ENCODE measurements around the gene LGALS16.
"Not testable (repeated sequence)": the region's sequence is repeated elsewhere in the genome, so short reads cannot be mapped to it uniquely, and the experiment has no call there.

Gene LGALS16, protein sequence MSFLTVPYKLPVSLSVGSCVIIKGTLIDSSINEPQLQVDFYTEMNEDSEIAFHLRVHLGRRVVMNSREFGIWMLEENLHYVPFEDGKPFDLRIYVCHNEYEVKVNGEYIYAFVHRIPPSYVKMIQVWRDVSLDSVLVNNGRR

DNA sequence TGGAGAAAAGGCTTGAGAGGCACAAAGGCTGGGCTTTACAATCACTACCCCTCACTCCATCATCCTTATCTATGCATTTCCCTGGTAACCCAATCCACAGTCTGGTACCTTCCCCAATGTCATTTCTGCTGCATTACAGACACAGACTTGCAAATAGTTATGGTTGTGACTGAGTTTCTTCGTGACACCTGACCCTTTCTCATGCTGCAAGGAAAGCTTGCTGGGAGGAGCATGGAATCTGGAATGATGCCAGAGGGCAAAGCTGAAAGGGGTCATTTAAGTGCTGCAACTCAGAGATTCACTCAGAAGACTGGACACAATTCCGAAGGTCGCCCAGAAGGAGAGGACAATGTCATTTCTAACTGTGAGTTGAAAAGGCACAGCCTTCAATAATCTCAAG, at the start of gene LGALS16:
TSS of gene LGALS16 (plus strand) at position 301 of the 400 bp plus-strand sequence. CDS start at position 350, 49 bp downstream.
- DNase-seq = no peak

- DNase-seq = no peak
These were observed 48.7 kb upstream of the LGALS16 start for GRCh38 chr19:39607021-39607420.

GRCh38 chr19:39607561-39607960, 48.2 kb upstream of the LGALS16 start:
- DNase-seq = no peak

DNA sequence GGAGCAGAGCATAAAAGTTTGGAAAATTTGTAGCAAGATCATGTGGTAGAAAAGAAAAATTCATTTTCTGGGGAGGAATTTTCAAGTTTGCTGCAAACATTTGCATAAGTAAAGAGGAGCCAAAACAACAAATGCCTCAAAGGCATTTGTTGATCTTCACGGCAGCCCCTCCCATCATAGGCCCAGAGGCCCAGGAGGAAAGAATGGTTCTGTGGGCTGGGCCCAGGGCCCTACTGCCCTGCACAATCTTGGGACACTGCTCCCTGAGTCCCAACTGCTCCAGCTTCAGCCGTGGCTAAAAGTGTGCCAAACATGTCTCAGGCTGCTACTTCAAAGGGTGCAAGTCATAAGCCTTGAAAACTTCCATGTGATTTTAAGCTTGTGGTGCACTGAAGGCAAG, 42.1 kb upstream of the LGALS16 start:
- no peak for DNase-seq

DNA sequence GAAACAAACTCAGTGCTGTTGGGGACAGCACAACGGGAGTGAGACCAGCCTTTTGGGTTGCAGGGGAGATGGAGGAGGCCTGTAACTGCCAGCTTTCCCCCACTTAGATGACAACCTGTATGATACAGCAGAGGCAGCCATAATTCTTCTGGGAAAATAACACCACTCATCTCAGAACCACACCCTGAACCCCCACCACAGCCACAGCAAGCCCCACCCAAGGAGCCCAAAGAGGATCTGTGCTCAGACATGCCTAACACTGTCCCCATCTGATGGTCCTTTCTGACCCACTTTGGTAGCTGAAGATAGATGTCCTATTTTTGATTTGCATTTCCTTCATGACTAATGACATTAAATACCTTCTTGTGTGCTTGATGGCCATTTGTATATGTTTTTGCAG, 38.0 kb upstream of the LGALS16 start:
- no peak for DNase-seq

GRCh38 chr19:39623946-39624345, 31.8 kb upstream of the LGALS16 start:
- no peak for DNase-seq

DNA sequence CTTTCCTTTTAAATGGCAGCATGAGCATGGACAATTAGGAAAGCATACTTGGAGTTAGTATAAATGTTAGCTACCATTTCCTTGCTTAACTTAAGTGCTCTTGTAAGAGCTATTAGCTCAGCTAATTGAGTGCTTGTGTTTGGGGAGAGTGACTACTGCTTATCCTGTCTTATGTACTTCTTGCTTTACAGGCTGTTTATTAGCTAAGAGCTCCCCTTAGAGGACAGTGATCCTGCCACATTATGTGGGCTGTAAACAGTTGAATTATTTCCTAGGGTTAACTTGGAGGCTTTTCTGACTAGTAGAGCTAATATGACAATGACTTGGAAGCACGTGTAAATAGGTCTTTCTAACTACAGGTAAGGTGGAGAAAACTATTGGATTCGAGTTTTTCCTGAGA, 28.1 kb upstream of the LGALS16 start:
- DNase-seq = not testable (repeated sequence)

- no peak for DNase-seq
These were observed 24.5 kb upstream of the LGALS16 start for GRCh38 chr19:39631178-39631577.

- no peak for DNase-seq
These were observed 24.1 kb upstream of the LGALS16 start for GRCh38 chr19:39631626-39632025.

- DNase-seq = no peak
These were observed 17.8 kb upstream of the LGALS16 start for GRCh38 chr19:39637891-39638290.

- DNase-seq = no peak
These were observed 13.9 kb upstream of the LGALS16 start for GRCh38 chr19:39641773-39642172.

GRCh38 chr19:39643591-39643990, 12.1 kb upstream of the LGALS16 start:
- DNase-seq = no peak

DNA sequence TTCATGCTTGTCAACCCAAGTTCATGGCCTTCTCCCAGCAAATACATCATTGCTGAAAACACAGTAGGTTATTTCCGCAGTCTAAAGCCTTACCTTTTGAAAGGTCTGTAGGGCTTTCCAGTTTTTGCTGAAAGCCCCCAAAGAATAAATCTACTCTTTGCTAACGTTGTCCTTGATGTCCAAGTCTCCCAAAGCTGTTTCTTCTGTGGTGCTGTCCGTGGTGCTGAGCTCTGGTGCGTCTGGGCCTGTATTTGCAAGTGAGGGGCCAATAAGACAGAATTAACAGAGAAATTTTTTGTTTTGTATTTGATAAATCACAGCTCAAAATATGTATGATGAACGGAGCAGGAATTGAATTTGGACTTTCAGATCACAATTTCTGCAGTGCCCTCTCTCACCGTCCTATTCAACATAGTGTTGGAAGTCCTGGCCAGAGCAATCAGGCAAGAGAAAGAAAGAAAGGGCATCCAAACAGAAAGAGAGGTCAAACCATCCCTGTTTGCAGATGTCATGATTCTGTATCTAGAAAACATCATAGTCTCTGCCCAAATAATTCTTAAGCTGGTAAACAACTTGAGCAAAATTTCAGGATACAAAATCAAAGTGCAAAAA, 9.8 kb upstream of the LGALS16 start:
- peak; percentile 42 for DNase-seq

DNA sequence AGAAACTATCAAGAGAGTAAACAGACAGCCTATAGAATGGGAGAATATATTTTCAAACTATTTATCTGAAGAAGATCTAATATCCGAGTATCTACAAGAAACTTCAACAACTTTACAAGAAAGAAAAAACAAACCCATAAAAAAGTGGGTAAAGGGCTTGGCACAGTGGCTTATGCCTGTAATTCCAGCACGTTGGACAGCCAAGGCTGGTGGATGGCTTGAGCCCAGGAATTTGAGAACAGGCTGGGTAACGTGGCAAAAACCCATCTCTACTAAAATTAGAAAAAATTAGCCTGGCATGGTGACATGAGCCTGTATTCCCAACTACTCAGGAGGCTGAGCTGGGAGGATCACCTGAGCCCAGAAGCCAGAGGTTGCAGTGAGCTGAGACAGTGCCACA, 7.8 kb upstream of the LGALS16 start:
- DNase-seq = no peak

DNA sequence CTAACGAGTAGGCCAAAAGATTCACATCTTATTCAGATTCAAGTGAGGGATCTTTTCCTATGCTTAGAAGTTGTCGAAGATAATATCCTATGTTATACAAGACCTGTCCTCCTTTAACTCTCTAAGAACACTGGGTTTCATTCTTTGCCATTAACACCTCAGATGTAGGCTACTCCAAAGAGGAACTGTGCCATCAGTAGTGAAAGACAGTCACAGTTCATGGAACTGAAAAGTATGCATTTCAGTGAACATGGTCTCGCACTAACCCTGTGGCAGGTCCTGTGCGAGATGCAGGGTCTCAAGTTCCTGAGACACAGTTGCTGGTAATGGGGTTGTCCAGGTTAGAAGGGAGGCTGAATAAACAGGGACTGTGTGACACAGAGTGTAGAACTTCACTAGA, 4.1 kb downstream of the LGALS16 start:
- no peak for DNase-seq

- no peak for DNase-seq
These were observed 4.9 kb downstream of the LGALS16 start for GRCh38 chr19:39660661-39661060.

DNA sequence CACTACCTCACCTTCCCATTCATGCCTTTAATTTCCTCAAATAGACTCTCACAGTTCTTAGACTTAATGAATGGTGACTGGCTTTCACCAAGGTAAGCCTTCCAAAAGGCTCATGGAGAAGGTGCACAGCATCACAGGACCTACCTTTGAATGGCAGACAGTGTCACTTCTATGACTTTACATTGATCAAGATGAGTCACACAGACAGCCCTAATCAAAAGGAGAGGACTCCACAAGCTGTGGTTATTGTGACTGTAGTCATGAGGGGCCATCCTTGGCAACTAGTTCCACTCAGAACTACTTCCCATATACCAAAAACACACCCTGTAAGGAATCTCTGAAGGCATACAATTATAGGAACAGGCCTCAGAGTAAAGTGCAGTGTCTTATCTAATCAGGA, 5.9 kb downstream of the LGALS16 start:
- DNase-seq = no peak

GRCh38 chr19:39669860-39670259, 14.1 kb downstream of the LGALS16 start:
- not testable (repeated sequence) for DNase-seq

- DNase-seq = no peak
These were observed 15.3 kb downstream of the LGALS16 start for GRCh38 chr19:39670998-39671397.

DNA sequence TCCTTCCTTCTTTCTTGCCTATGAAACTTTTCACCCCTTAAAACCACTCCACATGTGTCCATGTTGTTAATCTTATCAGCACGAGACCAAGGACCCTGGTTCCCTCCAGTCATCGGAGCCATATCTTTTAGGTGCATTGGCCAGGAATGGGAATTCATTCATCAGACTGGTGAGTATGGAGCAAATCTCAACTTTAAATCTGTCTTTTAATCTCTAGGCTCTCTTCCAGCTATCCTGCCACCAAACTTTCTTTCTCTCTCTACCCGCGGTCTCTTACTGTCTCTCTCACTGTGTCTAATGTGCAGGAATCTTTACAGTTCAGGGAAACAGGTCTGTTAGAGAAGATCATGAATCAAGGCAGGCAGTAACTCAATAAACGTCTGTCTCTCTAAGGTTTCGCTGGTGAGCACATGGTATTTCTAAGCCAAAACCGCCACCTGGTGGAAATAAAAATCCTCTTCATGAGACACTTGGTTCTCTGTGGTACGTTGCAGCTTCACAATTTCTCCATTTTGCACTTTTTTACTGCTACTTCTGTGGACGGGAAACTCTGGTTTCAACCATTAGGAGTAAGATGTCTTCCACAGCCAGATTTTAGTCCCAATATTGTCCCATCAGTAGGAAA, 16.1 kb downstream of the LGALS16 start:
- peak; percentile 41 for DNase-seq

- DNase-seq = no peak
These were observed 16.8 kb downstream of the LGALS16 start for GRCh38 chr19:39672473-39672872.

GRCh38 chr19:39673862-39674261, 18.1 kb downstream of the LGALS16 start:
- not testable (repeated sequence) for DNase-seq

DNA sequence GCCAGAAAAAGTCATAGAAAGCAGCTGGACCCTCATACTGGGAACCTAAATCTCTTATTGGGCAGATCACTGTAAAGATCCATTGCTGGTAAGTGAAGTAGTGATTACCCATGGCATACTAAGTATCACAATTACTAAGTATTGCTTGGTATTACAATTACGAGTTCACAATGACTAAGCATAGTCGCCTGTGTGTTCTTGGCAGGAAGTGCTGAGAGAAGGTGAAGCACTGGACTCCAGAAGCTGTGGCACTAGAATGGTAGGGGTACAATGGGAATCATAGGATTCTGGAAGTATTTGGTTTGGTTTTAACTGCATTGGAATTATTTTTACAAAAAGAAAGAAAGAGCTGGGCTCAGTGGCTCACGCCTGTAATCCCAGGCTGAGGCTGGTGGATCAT, 20.3 kb downstream of the LGALS16 start:
- no peak for DNase-seq
